Measurements from ENCODE around the gene TTC21B.

TTC21B gene

GRCh38 chr2:165827016-165827920 is 126.3 kb downstream of the TTC21B start:
- no peak for DNase-seq (ENCODE audit: insufficient read length)
- FAIRE-seq, result no peak
- TF ChIP-seq POLR2AphosphoS5 (IDR thresholded peaks at IDR 0.05; ENCODE audit: low read depth, low read length) (no peak), POLR2A (IDR thresholded peaks at IDR 0.05; ENCODE audit: low read depth, low read length) (no peak), TAF1 (IDR thresholded peaks at IDR 0.05; ENCODE audit: borderline replicate concordance, low read depth, low read length) (no peak)

DNA sequence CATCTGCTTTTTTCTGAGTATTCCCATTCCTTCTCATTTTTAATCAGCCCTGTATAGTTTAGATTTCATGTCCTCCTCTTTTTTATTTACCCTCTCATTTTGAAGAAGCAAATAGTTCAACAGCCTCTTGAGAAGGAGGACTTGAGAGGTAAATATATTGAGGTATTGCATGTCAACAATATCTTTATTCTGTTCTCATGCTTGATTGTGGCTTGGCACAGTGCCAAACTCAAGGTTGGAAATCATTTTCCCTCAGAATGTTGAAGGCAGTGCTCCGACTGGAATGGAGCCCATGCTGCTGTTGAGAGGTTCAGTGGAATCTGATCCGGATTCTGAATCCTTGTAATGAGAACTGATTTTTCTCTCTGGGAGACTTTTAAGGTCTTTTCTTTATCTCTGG is 128.5 kb downstream of the TTC21B start:
- no peak for FAIRE-seq
- TF ChIP-seq POLR2A (IDR thresholded peaks at IDR 0.05; ENCODE audit: low read depth, low read length) (no peak), TAF1 (IDR thresholded peaks at IDR 0.05; ENCODE audit: borderline replicate concordance, low read depth, low read length) (no peak), POLR2AphosphoS5 (IDR thresholded peaks at IDR 0.05; ENCODE audit: low read depth, low read length) (no peak)
- DNase-seq (ENCODE audit: insufficient read length), result no peak

All from GM12892 (cell line).